NCI-H1417 treated with DMSO at 0.1 percent for 48 hours (cell line): ENCODE results near the gene RAF1.
"Not testable (repeated sequence)": the region's sequence is repeated elsewhere in the genome, so short reads cannot be mapped to it uniquely, and the experiment has no call there.

Experiments used
- DNase-seq: peaks from one replicate; lab custom pipeline; 2025; lab: John Stamatoyannopoulos, UW

The RAF1 gene

GRCh38 chr3:12638105-12638504 is 25.8 kb downstream of the RAF1 start:
- DNase-seq = no peak

- DNase-seq = no peak
These were observed 30.8 kb downstream of the RAF1 start for GRCh38 chr3:12633108-12633507.

GRCh38 chr3:12632523-12632922 is 31.4 kb downstream of the RAF1 start:
- no peak for DNase-seq

GRCh38 chr3:12630843-12631242 is 33.1 kb downstream of the RAF1 start:
- not testable (repeated sequence) for DNase-seq

GRCh38 chr3:12630292-12630691 is 33.6 kb downstream of the RAF1 start:
- no peak for DNase-seq

- DNase-seq = no peak
These were observed 34.4 kb downstream of the RAF1 start for GRCh38 chr3:12629560-12629959.

- no peak for DNase-seq
These were observed 35.1 kb downstream of the RAF1 start for GRCh38 chr3:12628813-12629212.

- no peak for DNase-seq
These were observed 36.5 kb downstream of the RAF1 start for GRCh38 chr3:12627370-12627769.

GRCh38 chr3:12624964-12625363 is 39.0 kb downstream of the RAF1 start:
- DNase-seq = not testable (repeated sequence)

- no peak for DNase-seq
These were observed 39.9 kb downstream of the RAF1 start for GRCh38 chr3:12624056-12624455.

- DNase-seq = no peak
These were observed 41.6 kb downstream of the RAF1 start for GRCh38 chr3:12622335-12622734.

- DNase-seq = no peak
These were observed 43.2 kb downstream of the RAF1 start for GRCh38 chr3:12620729-12621128.

- no peak for DNase-seq
These were observed 43.6 kb downstream of the RAF1 start for GRCh38 chr3:12620305-12620704.

- no peak for DNase-seq
These were observed 45.5 kb downstream of the RAF1 start for GRCh38 chr3:12618426-12618825.

- DNase-seq = no peak
These were observed 48.7 kb downstream of the RAF1 start for GRCh38 chr3:12615266-12615665.

- no peak for DNase-seq
These were observed 50.7 kb downstream of the RAF1 start for GRCh38 chr3:12613250-12613649.

GRCh38 chr3:12612514-12613226 is 51.2 kb downstream of the RAF1 start:
- no peak for DNase-seq

GRCh38 chr3:12611117-12611516 is 52.8 kb downstream of the RAF1 start:
- DNase-seq = no peak

GRCh38 chr3:12608376-12608775 is 55.5 kb downstream of the RAF1 start:
- no peak for DNase-seq

GRCh38 chr3:12603969-12604368 is 59.9 kb downstream of the RAF1 start:
- DNase-seq = no peak

- DNase-seq = no peak
These were observed 62.8 kb downstream of the RAF1 start for GRCh38 chr3:12601072-12601471.

GRCh38 chr3:12598890-12599289 is 65.0 kb downstream of the RAF1 start:
- no peak for DNase-seq

- DNase-seq = no peak
These were observed 70.4 kb downstream of the RAF1 start for GRCh38 chr3:12593473-12593872.

GRCh38 chr3:12591997-12592715 is 71.8 kb downstream of the RAF1 start:
- DNase-seq = no peak
